ENCODE data around the gene LYVE1. TPM values are rescaled to one million over a fixed set of nuclear protein-coding genes. Genes with fewer than 3 reads are reported as not detected.

The LYVE1 gene
- total and polyA plus RNA-seq, 2 donors (not counting 1 experiment from before 2014, with no cell fraction given): not detected

DNA sequence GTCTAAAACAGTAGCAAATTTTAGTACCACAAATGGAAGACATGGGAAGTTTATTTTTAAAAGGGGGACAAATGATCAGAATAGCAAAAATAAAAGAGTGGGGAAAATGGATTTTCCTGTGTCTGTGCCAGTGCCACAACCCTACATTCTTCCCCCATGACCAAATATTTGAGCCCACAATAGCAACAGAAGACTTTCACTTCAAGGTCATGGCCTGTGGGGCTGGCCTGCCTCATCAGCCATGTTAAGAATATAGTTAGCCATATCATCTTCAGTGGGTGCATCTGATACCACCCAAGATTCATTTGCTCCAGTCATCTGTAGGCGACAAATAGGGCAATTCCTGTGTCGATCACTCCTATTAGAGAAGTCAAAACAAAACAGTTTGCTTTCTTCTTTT is 53.8 kb downstream of the LYVE1 start:
- intact Hi-C loops (cut with micrococcal nuclease): loop anchor here (1.0 kb wide), 3 partner anchors 101 to 221 kb away; no protein-coding TSS in a partner anchor
- Histone ChIP-seq H3K36me3 (replicated peaks in 1 of 2; ENCODE audit: control extremely low read depth in 1 of 2, control insufficient read depth in 1 of 2, extremely low read depth in 1 of 2, insufficient read depth in 2 of 2, low read length in 1 of 2) (peaks cover 14 to 58% of the 10 kb centered on the region in 2 experiments), H3K27ac (ENCODE audit: low read length in 2 of 2) (peak overlapping the region in 1 of 2 donors; percentile 7), H3K9me3 (ENCODE audit: control extremely low read depth in 1 of 3, control insufficient read depth in 2 of 3, insufficient read depth in 1 of 3, low read length in 2 of 3) (no peaks in the 10 kb centered on the region), H3K4me1 (ENCODE audit: control insufficient read depth in 2 of 2, insufficient read depth in 2 of 2, low read length in 2 of 2) (no peaks in the 10 kb centered on the region), H4K20me1 (ENCODE audit: control insufficient read depth, insufficient read depth, low read length, poor library complexity, severe bottlenecking) (no peaks in the 10 kb centered on the region), H3K9ac (ENCODE audit: low read length) (no peak overlapping the region), H2AFZ (ENCODE audit: insufficient read depth, low read depth, low read length, poor library complexity, severe bottlenecking) (no peak overlapping the region), H3K79me2 (ENCODE audit: control insufficient read depth, insufficient read depth, low read length) (peaks cover 3% of the 10 kb centered on the region), H3K4me3 (ENCODE audit: control extremely low read depth in 1 of 5, extremely low read depth in 1 of 5, insufficient read depth in 1 of 5, low read depth in 2 of 5, low read length in 4 of 5) (no peak overlapping the region), H3K27me3 (replicated peaks in 1 of 4; ENCODE audit: control extremely low read depth in 1 of 4, control insufficient read depth in 3 of 4, insufficient read depth in 4 of 4, low read length in 3 of 4) (no peaks in the 10 kb centered on the region), H3K4me2 (replicated peaks; ENCODE audit: low read depth, low read length, poor library complexity, severe bottlenecking) (no peak overlapping the region)
- ChIA-PET POLR2A (no interaction called here), CTCF (interaction anchor here (0.8 to 8.7 kb wide), 22 partner anchors 9 to 221 kb away, joined by 3 to 71 read pairs (median 4); partner anchors contain the start of gene RNF141)
- ATAC-seq (ENCODE audit: low read depth): no peak
- no peaks in the 10 kb centered on the region for H3K9me3 Mint-ChIP-seq (ENCODE audit: insufficient read depth)
- peaks cover 16% of the 10 kb centered on the region for H3K4me1 Mint-ChIP-seq
- H3K27me3 Mint-ChIP-seq: no peaks in the 10 kb centered on the region
- TF ChIP-seq EZH2 (IDR thresholded peaks at IDR 0.05; ENCODE audit: borderline replicate concordance, insufficient read depth, low read depth, low read length, poor library complexity, severe bottlenecking): no peak
- TF ChIP-seq, protein P1, sequence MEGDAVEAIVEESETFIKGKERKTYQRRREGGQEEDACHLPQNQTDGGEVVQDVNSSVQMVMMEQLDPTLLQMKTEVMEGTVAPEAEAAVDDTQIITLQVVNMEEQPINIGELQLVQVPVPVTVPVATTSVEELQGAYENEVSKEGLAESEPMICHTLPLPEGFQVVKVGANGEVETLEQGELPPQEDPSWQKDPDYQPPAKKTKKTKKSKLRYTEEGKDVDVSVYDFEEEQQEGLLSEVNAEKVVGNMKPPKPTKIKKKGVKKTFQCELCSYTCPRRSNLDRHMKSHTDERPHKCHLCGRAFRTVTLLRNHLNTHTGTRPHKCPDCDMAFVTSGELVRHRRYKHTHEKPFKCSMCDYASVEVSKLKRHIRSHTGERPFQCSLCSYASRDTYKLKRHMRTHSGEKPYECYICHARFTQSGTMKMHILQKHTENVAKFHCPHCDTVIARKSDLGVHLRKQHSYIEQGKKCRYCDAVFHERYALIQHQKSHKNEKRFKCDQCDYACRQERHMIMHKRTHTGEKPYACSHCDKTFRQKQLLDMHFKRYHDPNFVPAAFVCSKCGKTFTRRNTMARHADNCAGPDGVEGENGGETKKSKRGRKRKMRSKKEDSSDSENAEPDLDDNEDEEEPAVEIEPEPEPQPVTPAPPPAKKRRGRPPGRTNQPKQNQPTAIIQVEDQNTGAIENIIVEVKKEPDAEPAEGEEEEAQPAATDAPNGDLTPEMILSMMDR (IDR thresholded peaks at IDR 0.05): no peak
- WGBS (ENCODE audit: insufficient coverage): no CpG with 5 or more reads among the region's 2 CpGs
- no peak for DNase-seq
- no peak overlapping the region for H3K4me3 Mint-ChIP-seq
- H3K27ac Mint-ChIP-seq: peak overlapping the region; percentile 60

DNA sequence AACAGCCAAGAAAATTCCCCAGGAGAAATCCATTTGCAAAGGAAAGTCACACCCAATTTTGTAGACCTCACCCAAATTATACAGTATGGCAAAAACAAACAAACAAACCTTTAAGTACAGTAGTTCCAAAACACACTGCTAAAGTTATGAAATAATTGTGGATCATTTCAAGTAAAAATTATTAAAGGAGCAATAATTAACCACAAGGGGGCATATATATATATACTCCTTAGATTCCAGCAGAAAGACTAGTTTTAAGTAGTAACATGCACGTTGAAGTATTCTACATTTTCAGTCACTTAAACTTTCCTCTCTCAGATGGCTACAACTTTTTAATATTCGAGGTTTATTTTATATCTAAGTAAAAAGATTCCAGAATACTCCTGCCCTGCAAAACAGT is 54.3 kb downstream of the LYVE1 start:
- Mint-ChIP-seq H3K27me3 (no peaks in the 10 kb centered on the region), H3K9me3 (ENCODE audit: insufficient read depth) (no peaks in the 10 kb centered on the region), H3K4me3 (no peak overlapping the region), H3K27ac (peak overlapping the region; percentile 43), H3K4me1 (peaks cover 16% of the 10 kb centered on the region)
- no peak for ATAC-seq (ENCODE audit: low read depth)
- WGBS (ENCODE audit: insufficient coverage): no CpG with 5 or more reads among the region's 2 CpGs
- DNase-seq: peak; percentile 42
- TF ChIP-seq EZH2 (IDR thresholded peaks at IDR 0.05; ENCODE audit: borderline replicate concordance, insufficient read depth, low read depth, low read length, poor library complexity, severe bottlenecking): no peak
- TF ChIP-seq, protein P1 (IDR thresholded peaks at IDR 0.05): peak; percentile 62
- Histone ChIP-seq H3K9me3 (ENCODE audit: control extremely low read depth in 1 of 3, control insufficient read depth in 2 of 3, insufficient read depth in 1 of 3, low read length in 2 of 3) (no peaks in the 10 kb centered on the region), H3K79me2 (ENCODE audit: control insufficient read depth, insufficient read depth, low read length) (no peaks in the 10 kb centered on the region), H2AFZ (ENCODE audit: insufficient read depth, low read depth, low read length, poor library complexity, severe bottlenecking) (no peak overlapping the region), H3K4me1 (ENCODE audit: control insufficient read depth in 2 of 2, insufficient read depth in 2 of 2, low read length in 2 of 2) (no peaks in the 10 kb centered on the region), H3K36me3 (replicated peaks in 1 of 2; ENCODE audit: control extremely low read depth in 1 of 2, control insufficient read depth in 1 of 2, extremely low read depth in 1 of 2, insufficient read depth in 2 of 2, low read length in 1 of 2) (peaks cover 14 to 53% of the 10 kb centered on the region in 2 experiments), H3K9ac (ENCODE audit: low read length) (no peak overlapping the region), H3K4me2 (replicated peaks; ENCODE audit: low read depth, low read length, poor library complexity, severe bottlenecking) (no peak overlapping the region), H3K27me3 (replicated peaks in 1 of 4; ENCODE audit: control extremely low read depth in 1 of 4, control insufficient read depth in 3 of 4, insufficient read depth in 4 of 4, low read length in 3 of 4) (no peaks in the 10 kb centered on the region), H4K20me1 (ENCODE audit: control insufficient read depth, insufficient read depth, low read length, poor library complexity, severe bottlenecking) (no peaks in the 10 kb centered on the region), H3K4me3 (ENCODE audit: control extremely low read depth in 1 of 5, extremely low read depth in 1 of 5, insufficient read depth in 1 of 5, low read depth in 2 of 5, low read length in 4 of 5) (no peak overlapping the region), H3K27ac (ENCODE audit: low read length in 2 of 2) (peak overlapping the region in 1 of 2 donors; percentile 7)
- CTCF ChIA-PET: interaction anchor here (0.8 to 8.7 kb wide), 22 partner anchors 9 to 222 kb away, joined by 3 to 71 read pairs (median 4); partner anchors contain the start of gene RNF141
- intact Hi-C loops (cut with micrococcal nuclease): loop anchor here (1.0 kb wide), 3 partner anchors 101 to 221 kb away; no protein-coding TSS in a partner anchor
- POLR2A ChIA-PET: no interaction called here

Data from B cell (primary cell).